HuH-7.5 (cell line): ENCODE results near the gene TMEM220.

Source experiments
- DNase-seq: peaks from one replicate; pipeline ENCODE4 v3.0.0; 2011; ENCODE audit warnings: low spot score

Gene TMEM220

GRCh38 chr17:10729334-10730193 lies at the start of gene TMEM220:
TMEM220 (minus strand) TSS chr17:10730023; CDS start chr17:10729851, 172 bp downstream.
- no peak for DNase-seq

GRCh38 chr17:10779609-10780008 lies 49.8 kb upstream of the TMEM220 start:
- no peak for DNase-seq

GRCh38 chr17:10777890-10778289 lies 48.1 kb upstream of the TMEM220 start:
- no peak for DNase-seq

GRCh38 chr17:10777131-10777807 lies 47.4 kb upstream of the TMEM220 start:
- DNase-seq: no peak

GRCh38 chr17:10776381-10776780 lies 46.6 kb upstream of the TMEM220 start:
- no peak for DNase-seq

- DNase-seq: no peak
Measured at GRCh38 chr17:10775740-10776356, 46.0 kb upstream of the TMEM220 start.

GRCh38 chr17:10775058-10775457 lies 45.2 kb upstream of the TMEM220 start:
- no peak for DNase-seq

GRCh38 chr17:10773391-10773790 lies 43.6 kb upstream of the TMEM220 start:
- DNase-seq: no peak

GRCh38 chr17:10772425-10773380 lies 42.9 kb upstream of the TMEM220 start:
- no peak for DNase-seq

- DNase-seq: no peak
Measured at GRCh38 chr17:10771148-10771547, 41.3 kb upstream of the TMEM220 start.

GRCh38 chr17:10769840-10770239 lies 40.0 kb upstream of the TMEM220 start:
- no peak for DNase-seq

- no peak for DNase-seq
Measured at GRCh38 chr17:10768750-10769251, 39.0 kb upstream of the TMEM220 start.

- DNase-seq: no peak
Measured at GRCh38 chr17:10767232-10767631, 37.4 kb upstream of the TMEM220 start.

GRCh38 chr17:10762037-10762436 lies 32.2 kb upstream of the TMEM220 start:
- no peak for DNase-seq

- no peak for DNase-seq
Measured at GRCh38 chr17:10761281-10761680, 31.5 kb upstream of the TMEM220 start.

- DNase-seq: no peak
Measured at GRCh38 chr17:10758062-10758461, 28.2 kb upstream of the TMEM220 start.

GRCh38 chr17:10757647-10758046 lies 27.8 kb upstream of the TMEM220 start:
- DNase-seq: no peak

GRCh38 chr17:10757067-10757466 lies 27.2 kb upstream of the TMEM220 start:
- DNase-seq: peak; percentile 53

- DNase-seq: no peak
Measured at GRCh38 chr17:10756619-10757018, 26.8 kb upstream of the TMEM220 start.

GRCh38 chr17:10756185-10756584 lies 26.4 kb upstream of the TMEM220 start:
- DNase-seq: no peak

GRCh38 chr17:10755592-10756127 lies 25.8 kb upstream of the TMEM220 start:
- DNase-seq: no peak
